GM23338 (cell line): Measurements from ENCODE around the gene SKOR1. TPM values are rescaled to one million over a fixed set of nuclear protein-coding genes. Genes with fewer than 3 reads are reported as not detected.

ENCODE experiments used
- ATAC-seq: fragments of 200-7000 bp; cut with Tn5 transposase; 3 replicates; pipeline ENCODE4 v1.9.1; 2020
- DNase-seq: peaks from one replicate; pipeline ENCODE4 v3.0.0-alpha.2; 2015; ENCODE audit warnings: low spot score
- H2AFZ ChIP-seq: fragments of 200-600 bp; sonication (generic); 2 replicates; pipeline ENCODE4 v1.8.0; 2016; ENCODE audit warnings: antibody characterized with exemption, mild to moderate bottlenecking, moderate library complexity
- H3F3A ChIP-seq: fragments of 200-600 bp; sonication (generic); replicated peaks from 2 replicates; pipeline ENCODE4 v1.8.0; 2017; ENCODE audit warnings: antibody characterized with exemption, mixed run types, low read depth
- H3K27ac ChIP-seq: fragments of 200-600 bp; sonication (generic); 2 replicates; pipeline ENCODE4 v1.6.1; 2016; ENCODE audit warnings: low read depth
- H3K27me3 ChIP-seq: fragments of 200-600 bp; sonication (generic); 2 replicates; pipeline ENCODE4 v1.8.0; 2016; ENCODE audit warnings: mild to moderate bottlenecking, mixed run types, moderate library complexity; ENCODE audit not compliant: insufficient read depth
- H3K36me3 ChIP-seq: fragments of 200-600 bp; sonication (generic); 2 replicates; pipeline ENCODE4 v1.8.0; 2016; ENCODE audit warnings: mild to moderate bottlenecking; ENCODE audit not compliant: insufficient read depth
- H3K4me1 ChIP-seq: fragments of 200-600 bp; sonication (generic); 2 replicates; pipeline ENCODE4 v1.8.0; 2016; ENCODE audit warnings: mild to moderate bottlenecking, moderate library complexity; ENCODE audit not compliant: insufficient read depth
- H3K4me2 ChIP-seq: fragments of 200-600 bp; sonication (generic); 2 replicates; pipeline ENCODE4 v1.7.1; 2017; ENCODE audit warnings: mixed run types
- H3K4me3 ChIP-seq: fragments of 200-600 bp; sonication (generic); 2 replicates; pipeline ENCODE4 v1.6.1; 2016; ENCODE audit warnings: mixed run types
- H3K79me2 ChIP-seq: fragments of 200-600 bp; sonication (generic); replicated peaks from 2 replicates; pipeline ENCODE4 v1.8.0; 2017; ENCODE audit warnings: mild to moderate bottlenecking; ENCODE audit not compliant: insufficient read depth
- H3K9me2 ChIP-seq: fragments of 200-600 bp; sonication (generic); 2 replicates; pipeline ENCODE4 v1.8.0; 2017; ENCODE audit not compliant: insufficient read depth
- H4K20me1 ChIP-seq: fragments of 200-600 bp; sonication (generic); replicated peaks from 2 replicates; pipeline ENCODE4 v1.8.0; 2017; ENCODE audit warnings: mild to moderate bottlenecking; ENCODE audit not compliant: insufficient read depth
- H3K27ac Mint-ChIP-seq: 2 replicates; pipeline ENCODE4 v1.8.0; 2020; ENCODE audit warnings: inconsistent platforms, mild to moderate bottlenecking, moderate library complexity, mixed read lengths
- H3K27me3 Mint-ChIP-seq: 3 replicates; pipeline ENCODE4 v1.8.0; 2022; ENCODE audit warnings: low read depth, mild to moderate bottlenecking, moderate library complexity, mixed read lengths, inconsistent platforms; ENCODE audit not compliant: insufficient read depth, poor library complexity
- H3K36me3 Mint-ChIP-seq: 3 replicates; pipeline ENCODE4 v1.8.0; 2021; ENCODE audit warnings: low read depth, mild to moderate bottlenecking, inconsistent platforms, moderate library complexity, mixed read lengths
- H3K4me1 Mint-ChIP-seq: 3 replicates; pipeline ENCODE4 v1.8.0; 2020; ENCODE audit warnings: mild to moderate bottlenecking, inconsistent platforms, mixed read lengths
- H3K4me3 Mint-ChIP-seq: 3 replicates; pipeline ENCODE4 v1.8.0; 2021; ENCODE audit warnings: moderate library complexity, mild to moderate bottlenecking, inconsistent platforms, mixed read lengths
- H3K9me3 Mint-ChIP-seq: 3 replicates; pipeline ENCODE4 v1.8.0; 2020; ENCODE audit warnings: moderate library complexity, mild to moderate bottlenecking, inconsistent platforms, mixed read lengths
- CREB1 ChIP-seq: fragments of 250-450 bp; sonication (Bioruptor Pico); IDR thresholded peaks from 2 replicates; pipeline ENCODE4 v1.5.0; 2020; ENCODE audit warnings: low read depth, mild to moderate bottlenecking, moderate library complexity
- EZH2 ChIP-seq: fragments of 200-600 bp; sonication (generic); IDR thresholded peaks from one replicate; pipeline ENCODE4 v1.8.0; 2017; ENCODE audit warnings: antibody characterized with exemption, mild to moderate bottlenecking, low read depth; ENCODE audit not compliant: unreplicated experiment
- EZH2phosphoT487 ChIP-seq: fragments of 200-600 bp; sonication (generic); IDR thresholded peaks from one replicate; pipeline ENCODE4 v1.8.1; 2018; ENCODE audit warnings: antibody characterized with exemption; ENCODE audit not compliant: unreplicated experiment
- JUNB ChIP-seq: IDR thresholded peaks from one replicate; pipeline ENCODE4 v1.6.1; 2016; ENCODE audit warnings: antibody characterized with exemption; ENCODE audit not compliant: unreplicated experiment
- NANOG ChIP-seq: IDR thresholded peaks from 2 replicates; pipeline ENCODE4 v1.6.1; 2016; ENCODE audit warnings: antibody characterized with exemption, borderline replicate concordance
- POLR2AphosphoS5 ChIP-seq: IDR thresholded peaks from 2 replicates; pipeline ENCODE4 v1.6.1; 2016; ENCODE audit warnings: antibody characterized with exemption, low read depth
- STAT1 ChIP-seq: IDR thresholded peaks from one replicate; pipeline ENCODE4 v1.6.1; 2016; ENCODE audit warnings: antibody characterized with exemption; ENCODE audit not compliant: unreplicated experiment
- ZNF114 ChIP-seq: fragments of 250-450 bp; sonication (Bioruptor Pico); IDR thresholded peaks from 2 replicates; pipeline ENCODE4 v1.5.0; 2020; ENCODE audit warnings: mild to moderate bottlenecking, moderate library complexity
- ZNF331 ChIP-seq: fragments of 250-450 bp; sonication (Bioruptor Pico); IDR thresholded peaks from 2 replicates; pipeline ENCODE4 v1.5.0; 2020; ENCODE audit warnings: low read depth, mild to moderate bottlenecking, moderate library complexity
- polyA plus RNA-seq: library from polyadenylated mRNA; unstranded; fragments of >200 nt; fragmentation: Nextera tagmentation; extraction: Ambion mirVana; gene quantifications from 2 replicates; pipeline ENCODE4 v1.2.1, GENCODE V29; 2016
- total RNA-seq: library from RNA; depleted of rRNA; stranded (reverse); fragments of >200 nt; shearing (Covaris generic); gene quantifications from 2 replicates; pipeline ENCODE4 v1.2.3, GENCODE V29; 2014
- TF ChIP-seq, protein P1 (sequence below), 2 experiments: fragments of 200-600 bp in 1 of 2; sonication (generic) in 1 of 2; conservative IDR thresholded peaks; 2 replicates each; pipeline versions ENCODE4 v1.5.1 to v1.6.1; 2016 to 2017; ENCODE audit warnings: antibody characterized with exemption in 2 of 2, low read depth in 2 of 2, mild to moderate bottlenecking in 2 of 2, moderate library complexity in 1 of 2
- TF ChIP-seq, protein P2 (sequence below): IDR thresholded peaks from 2 replicates; pipeline ENCODE4 v1.6.1; 2016; ENCODE audit warnings: antibody characterized with exemption
- TF ChIP-seq, protein P3 (sequence below): fragments of 250-450 bp; sonication (Bioruptor Pico); IDR thresholded peaks from 2 replicates; pipeline ENCODE4 v1.5.0; 2020; ENCODE audit warnings: mild to moderate bottlenecking, moderate library complexity
- TF ChIP-seq, protein P4 (sequence below): IDR thresholded peaks from one replicate; pipeline ENCODE4 v1.6.1; 2018; ENCODE audit warnings: antibody characterized with exemption; ENCODE audit not compliant: unreplicated experiment

Gene SKOR1
- total and polyA plus RNA-seq, 2 experiments from 2014 or later: 0.17 TPM; not detected in 1

DNA sequence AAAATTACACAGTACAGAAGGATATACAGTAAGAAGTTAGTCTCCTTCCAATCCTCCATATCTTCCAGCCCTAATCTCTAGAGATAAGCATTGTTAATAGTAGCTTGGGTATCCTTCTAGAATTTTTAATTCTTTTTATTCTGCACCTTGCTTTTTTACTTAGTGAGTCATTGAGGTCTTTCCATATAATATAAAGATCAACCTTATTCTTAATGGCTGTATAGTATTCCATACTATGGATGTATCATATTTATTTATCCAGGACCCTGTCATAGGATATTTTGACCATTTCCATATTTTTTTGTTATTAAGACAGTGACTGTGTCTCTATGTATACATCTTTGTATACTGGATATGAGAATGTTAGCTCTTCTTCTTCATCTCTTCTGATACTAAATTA is 36.3 kb upstream of the SKOR1 start:
- no peaks in the 10 kb centered on the region for H3K36me3 Mint-ChIP-seq
- Histone ChIP-seq H3K36me3 (no peaks in the 10 kb centered on the region), H2AFZ (no peak overlapping the region), H4K20me1 (no peaks in the 10 kb centered on the region), H3K4me2 (no peak overlapping the region), H3K27ac (no peak overlapping the region), H3K4me3 (no peak overlapping the region), H3K79me2 (no peaks in the 10 kb centered on the region), H3K4me1 (peaks cover 52% of the 10 kb centered on the region), H3K9me2 (no peaks in the 10 kb centered on the region), H3F3A (no peaks in the 10 kb centered on the region), H3K27me3 (no peaks in the 10 kb centered on the region)
- H3K9me3 Mint-ChIP-seq: no peaks in the 10 kb centered on the region
- no peak overlapping the region for H3K4me3 Mint-ChIP-seq
- H3K4me1 Mint-ChIP-seq: peaks cover 50% of the 10 kb centered on the region
- ATAC-seq (no peak), DNase-seq (no peak)
- no peak overlapping the region for H3K27ac Mint-ChIP-seq
- H3K27me3 Mint-ChIP-seq: no peaks in the 10 kb centered on the region
- no peak for TF ChIP-seq NANOG
- TF ChIP-seq EZH2phosphoT487: no peak
- no peak for TF ChIP-seq ZNF114 (CRISPR knock-in tag)
- no peak for TF ChIP-seq EZH2
- no peak for TF ChIP-seq JUNB
- no peak for TF ChIP-seq POLR2AphosphoS5
- TF ChIP-seq CREB1: no peak
- no peak for TF ChIP-seq STAT1
- TF ChIP-seq, protein P1, sequence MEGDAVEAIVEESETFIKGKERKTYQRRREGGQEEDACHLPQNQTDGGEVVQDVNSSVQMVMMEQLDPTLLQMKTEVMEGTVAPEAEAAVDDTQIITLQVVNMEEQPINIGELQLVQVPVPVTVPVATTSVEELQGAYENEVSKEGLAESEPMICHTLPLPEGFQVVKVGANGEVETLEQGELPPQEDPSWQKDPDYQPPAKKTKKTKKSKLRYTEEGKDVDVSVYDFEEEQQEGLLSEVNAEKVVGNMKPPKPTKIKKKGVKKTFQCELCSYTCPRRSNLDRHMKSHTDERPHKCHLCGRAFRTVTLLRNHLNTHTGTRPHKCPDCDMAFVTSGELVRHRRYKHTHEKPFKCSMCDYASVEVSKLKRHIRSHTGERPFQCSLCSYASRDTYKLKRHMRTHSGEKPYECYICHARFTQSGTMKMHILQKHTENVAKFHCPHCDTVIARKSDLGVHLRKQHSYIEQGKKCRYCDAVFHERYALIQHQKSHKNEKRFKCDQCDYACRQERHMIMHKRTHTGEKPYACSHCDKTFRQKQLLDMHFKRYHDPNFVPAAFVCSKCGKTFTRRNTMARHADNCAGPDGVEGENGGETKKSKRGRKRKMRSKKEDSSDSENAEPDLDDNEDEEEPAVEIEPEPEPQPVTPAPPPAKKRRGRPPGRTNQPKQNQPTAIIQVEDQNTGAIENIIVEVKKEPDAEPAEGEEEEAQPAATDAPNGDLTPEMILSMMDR (conservative IDR thresholded peaks at IDR 0.05; ENCODE audit: low read depth in 2 of 2): no peak
- TF ChIP-seq ZNF331: no peak
- TF ChIP-seq, protein P2, sequence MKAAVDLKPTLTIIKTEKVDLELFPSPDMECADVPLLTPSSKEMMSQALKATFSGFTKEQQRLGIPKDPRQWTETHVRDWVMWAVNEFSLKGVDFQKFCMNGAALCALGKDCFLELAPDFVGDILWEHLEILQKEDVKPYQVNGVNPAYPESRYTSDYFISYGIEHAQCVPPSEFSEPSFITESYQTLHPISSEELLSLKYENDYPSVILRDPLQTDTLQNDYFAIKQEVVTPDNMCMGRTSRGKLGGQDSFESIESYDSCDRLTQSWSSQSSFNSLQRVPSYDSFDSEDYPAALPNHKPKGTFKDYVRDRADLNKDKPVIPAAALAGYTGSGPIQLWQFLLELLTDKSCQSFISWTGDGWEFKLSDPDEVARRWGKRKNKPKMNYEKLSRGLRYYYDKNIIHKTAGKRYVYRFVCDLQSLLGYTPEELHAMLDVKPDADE: no peak
- TF ChIP-seq, protein P3, sequence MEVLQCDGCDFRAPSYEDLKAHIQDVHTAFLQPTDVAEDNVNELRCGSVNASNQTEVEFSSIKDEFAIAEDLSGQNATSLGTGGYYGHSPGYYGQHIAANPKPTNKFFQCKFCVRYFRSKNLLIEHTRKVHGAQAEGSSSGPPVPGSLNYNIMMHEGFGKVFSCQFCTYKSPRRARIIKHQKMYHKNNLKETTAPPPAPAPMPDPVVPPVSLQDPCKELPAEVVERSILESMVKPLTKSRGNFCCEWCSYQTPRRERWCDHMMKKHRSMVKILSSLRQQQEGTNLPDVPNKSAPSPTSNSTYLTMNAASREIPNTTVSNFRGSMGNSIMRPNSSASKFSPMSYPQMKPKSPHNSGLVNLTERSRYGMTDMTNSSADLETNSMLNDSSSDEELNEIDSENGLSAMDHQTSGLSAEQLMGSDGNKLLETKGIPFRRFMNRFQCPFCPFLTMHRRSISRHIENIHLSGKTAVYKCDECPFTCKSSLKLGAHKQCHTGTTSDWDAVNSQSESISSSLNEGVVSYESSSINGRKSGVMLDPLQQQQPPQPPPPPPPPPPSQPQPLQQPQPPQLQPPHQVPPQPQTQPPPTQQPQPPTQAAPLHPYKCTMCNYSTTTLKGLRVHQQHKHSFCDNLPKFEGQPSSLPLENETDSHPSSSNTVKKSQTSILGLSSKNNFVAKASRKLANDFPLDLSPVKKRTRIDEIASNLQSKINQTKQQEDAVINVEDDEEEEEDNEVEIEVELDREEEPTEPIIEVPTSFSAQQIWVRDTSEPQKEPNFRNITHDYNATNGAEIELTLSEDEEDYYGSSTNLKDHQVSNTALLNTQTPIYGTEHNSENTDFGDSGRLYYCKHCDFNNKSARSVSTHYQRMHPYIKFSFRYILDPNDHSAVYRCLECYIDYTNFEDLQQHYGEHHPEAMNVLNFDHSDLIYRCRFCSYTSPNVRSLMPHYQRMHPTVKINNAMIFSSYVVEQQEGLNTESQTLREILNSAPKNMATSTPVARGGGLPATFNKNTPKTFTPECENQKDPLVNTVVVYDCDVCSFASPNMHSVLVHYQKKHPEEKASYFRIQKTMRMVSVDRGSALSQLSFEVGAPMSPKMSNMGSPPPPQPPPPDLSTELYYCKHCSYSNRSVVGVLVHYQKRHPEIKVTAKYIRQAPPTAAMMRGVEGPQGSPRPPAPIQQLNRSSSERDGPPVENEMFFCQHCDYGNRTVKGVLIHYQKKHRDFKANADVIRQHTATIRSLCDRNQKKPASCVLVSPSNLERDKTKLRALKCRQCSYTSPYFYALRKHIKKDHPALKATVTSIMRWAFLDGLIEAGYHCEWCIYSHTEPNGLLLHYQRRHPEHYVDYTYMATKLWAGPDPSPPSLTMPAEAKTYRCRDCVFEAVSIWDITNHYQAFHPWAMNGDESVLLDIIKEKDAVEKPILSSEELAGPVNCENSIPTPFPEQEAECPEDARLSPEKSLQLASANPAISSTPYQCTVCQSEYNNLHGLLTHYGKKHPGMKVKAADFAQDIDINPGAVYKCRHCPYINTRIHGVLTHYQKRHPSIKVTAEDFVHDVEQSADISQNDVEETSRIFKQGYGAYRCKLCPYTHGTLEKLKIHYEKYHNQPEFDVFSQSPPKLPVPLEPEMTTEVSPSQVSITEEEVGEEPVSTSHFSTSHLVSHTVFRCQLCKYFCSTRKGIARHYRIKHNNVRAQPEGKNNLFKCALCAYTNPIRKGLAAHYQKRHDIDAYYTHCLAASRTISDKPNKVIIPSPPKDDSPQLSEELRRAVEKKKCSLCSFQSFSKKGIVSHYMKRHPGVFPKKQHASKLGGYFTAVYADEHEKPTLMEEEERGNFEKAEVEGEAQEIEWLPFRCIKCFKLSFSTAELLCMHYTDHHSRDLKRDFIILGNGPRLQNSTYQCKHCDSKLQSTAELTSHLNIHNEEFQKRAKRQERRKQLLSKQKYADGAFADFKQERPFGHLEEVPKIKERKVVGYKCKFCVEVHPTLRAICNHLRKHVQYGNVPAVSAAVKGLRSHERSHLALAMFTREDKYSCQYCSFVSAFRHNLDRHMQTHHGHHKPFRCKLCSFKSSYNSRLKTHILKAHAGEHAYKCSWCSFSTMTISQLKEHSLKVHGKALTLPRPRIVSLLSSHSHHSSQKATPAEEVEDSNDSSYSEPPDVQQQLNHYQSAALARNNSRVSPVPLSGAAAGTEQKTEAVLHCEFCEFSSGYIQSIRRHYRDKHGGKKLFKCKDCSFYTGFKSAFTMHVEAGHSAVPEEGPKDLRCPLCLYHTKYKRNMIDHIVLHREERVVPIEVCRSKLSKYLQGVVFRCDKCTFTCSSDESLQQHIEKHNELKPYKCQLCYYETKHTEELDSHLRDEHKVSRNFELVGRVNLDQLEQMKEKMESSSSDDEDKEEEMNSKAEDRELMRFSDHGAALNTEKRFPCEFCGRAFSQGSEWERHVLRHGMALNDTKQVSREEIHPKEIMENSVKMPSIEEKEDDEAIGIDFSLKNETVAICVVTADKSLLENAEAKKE (CRISPR knock-in tag): no peak
- TF ChIP-seq, protein P4, sequence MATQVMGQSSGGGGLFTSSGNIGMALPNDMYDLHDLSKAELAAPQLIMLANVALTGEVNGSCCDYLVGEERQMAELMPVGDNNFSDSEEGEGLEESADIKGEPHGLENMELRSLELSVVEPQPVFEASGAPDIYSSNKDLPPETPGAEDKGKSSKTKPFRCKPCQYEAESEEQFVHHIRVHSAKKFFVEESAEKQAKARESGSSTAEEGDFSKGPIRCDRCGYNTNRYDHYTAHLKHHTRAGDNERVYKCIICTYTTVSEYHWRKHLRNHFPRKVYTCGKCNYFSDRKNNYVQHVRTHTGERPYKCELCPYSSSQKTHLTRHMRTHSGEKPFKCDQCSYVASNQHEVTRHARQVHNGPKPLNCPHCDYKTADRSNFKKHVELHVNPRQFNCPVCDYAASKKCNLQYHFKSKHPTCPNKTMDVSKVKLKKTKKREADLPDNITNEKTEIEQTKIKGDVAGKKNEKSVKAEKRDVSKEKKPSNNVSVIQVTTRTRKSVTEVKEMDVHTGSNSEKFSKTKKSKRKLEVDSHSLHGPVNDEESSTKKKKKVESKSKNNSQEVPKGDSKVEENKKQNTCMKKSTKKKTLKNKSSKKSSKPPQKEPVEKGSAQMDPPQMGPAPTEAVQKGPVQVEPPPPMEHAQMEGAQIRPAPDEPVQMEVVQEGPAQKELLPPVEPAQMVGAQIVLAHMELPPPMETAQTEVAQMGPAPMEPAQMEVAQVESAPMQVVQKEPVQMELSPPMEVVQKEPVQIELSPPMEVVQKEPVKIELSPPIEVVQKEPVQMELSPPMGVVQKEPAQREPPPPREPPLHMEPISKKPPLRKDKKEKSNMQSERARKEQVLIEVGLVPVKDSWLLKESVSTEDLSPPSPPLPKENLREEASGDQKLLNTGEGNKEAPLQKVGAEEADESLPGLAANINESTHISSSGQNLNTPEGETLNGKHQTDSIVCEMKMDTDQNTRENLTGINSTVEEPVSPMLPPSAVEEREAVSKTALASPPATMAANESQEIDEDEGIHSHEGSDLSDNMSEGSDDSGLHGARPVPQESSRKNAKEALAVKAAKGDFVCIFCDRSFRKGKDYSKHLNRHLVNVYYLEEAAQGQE: no peak
